A549 (cell line): ENCODE data around the gene EPHB1. TPM values are rescaled to one million over a fixed set of nuclear protein-coding genes. Genes with fewer than 3 reads are reported as not detected.

Source experiments
- ATAC-seq, 2 experiments: fragments of 200-7000 bp in 1 of 2; fragments of >200 bp in 1 of 2; cut with Nextera tagmentation in 1 of 2; cut with Tn5 transposase in 1 of 2; 3 replicates each; pipeline versions ENCODE4 v1.8.0 to v1.9.1; 2018 to 2020; ENCODE audit warnings: mild to moderate bottlenecking in 1 of 2, moderate library complexity in 1 of 2
- CTCF ChIA-PET: fragments of 300-600 bp; sonication (Branson Sonifier 250); formaldehyde crosslinking; extraction: SDS; loops from one replicate; lab custom pipeline; 2021; ENCODE audit warnings: antibody characterized with exemption, inconsistent platforms; lab: Yijun Ruan, JAX
- POLR2A ChIA-PET: fragments of 350-600 bp; formaldehyde crosslinking; extraction: SDS; loops from one replicate; lab custom pipeline; 2021; ENCODE audit warnings: antibody characterized with exemption, inconsistent platforms; lab: Yijun Ruan, JAX
- DNase-seq, 2 experiments: peaks; one replicate each; pipeline versions ENCODE4 v3.0.0 to v3.0.0-alpha.2; 2011 to 2016; ENCODE audit warnings: low read depth in 1 of 2, low spot score in 1 of 2
- FAIRE-seq: peaks from 2 replicates; lab custom pipeline; 2011; peaks lifted over from hg19 to GRCh38; lab: Jason Lieb, UNC
- H3K27ac ChIP-seq, 2 experiments: fragments of >200 bp; sonication (Bioruptor Twin); formaldehyde crosslinking; 3 replicates each; pipeline ENCODE4 v1.5.1; 2016 to 2017
- H3K4me1 ChIP-seq: fragments of >200 bp; sonication (Bioruptor Twin); formaldehyde crosslinking; 3 replicates; pipeline ENCODE4 v1.6.1; 2016
- H3K4me2 ChIP-seq: fragments of >200 bp; sonication (Bioruptor Twin); formaldehyde crosslinking; 3 replicates; pipeline ENCODE4 v1.6.1; 2016
- H3K4me3 ChIP-seq: fragments of >200 bp; sonication (Bioruptor Twin); formaldehyde crosslinking; 3 replicates; pipeline ENCODE4 v1.5.1; 2016
- H3K9me3 ChIP-seq: fragments of >200 bp; sonication (Bioruptor Twin); formaldehyde crosslinking; 3 replicates; pipeline ENCODE4 v1.6.1; 2016
- ATOH8 ChIP-seq: fragments of 250-450 bp; sonication (Bioruptor Pico); IDR thresholded peaks from 2 replicates; pipeline ENCODE4 v1.5.0; 2020; ENCODE audit warnings: low read depth, mild to moderate bottlenecking, moderate library complexity
- BHLHE40 ChIP-seq: IDR thresholded peaks from 2 replicates; pipeline ENCODE4 v1.6.1; 2012; ENCODE audit warnings: low read depth, low read length, inconsistent platforms
- CBX2 ChIP-seq: fragments of 200-600 bp; sonication (generic); IDR thresholded peaks from 2 replicates; pipeline ENCODE4 v1.6.1; 2016; ENCODE audit warnings: low read depth, mild to moderate bottlenecking, borderline replicate concordance
- CEBPB ChIP-seq, 2 experiments: fragments of >200 bp in 1 of 2; sonication (Bioruptor Twin) in 1 of 2; formaldehyde crosslinking in 1 of 2; IDR thresholded peaks; 2 replicates each; pipeline ENCODE4 v1.6.1; 2012 to 2016
- CHD2 ChIP-seq: fragments of 150-350 bp; IDR thresholded peaks from 2 replicates; pipeline ENCODE4 v1.6.1; 2014; ENCODE audit warnings: low read length; ENCODE audit not compliant: partially characterized antibody
- CHD4 ChIP-seq: fragments of 200-600 bp; sonication (generic); IDR thresholded peaks from 2 replicates; pipeline ENCODE4 v1.6.1; 2016; ENCODE audit warnings: antibody characterized with exemption, mild to moderate bottlenecking, borderline replicate concordance
- CTCF ChIP-seq: fragments of >200 bp; sonication (Bioruptor Twin); formaldehyde crosslinking; IDR thresholded peaks from 3 replicates; pipeline ENCODE4 v1.5.1; 2016
- EHF ChIP-seq: fragments of 250-450 bp; sonication (Bioruptor Pico); IDR thresholded peaks from 2 replicates; pipeline ENCODE4 v1.5.0; 2020; ENCODE audit warnings: mild to moderate bottlenecking
- EHMT2 ChIP-seq: fragments of 200-600 bp; sonication (generic); IDR thresholded peaks from 2 replicates; pipeline ENCODE4 v1.6.1; 2016; ENCODE audit warnings: antibody characterized with exemption, low read depth, mild to moderate bottlenecking, moderate library complexity
- FOXS1 ChIP-seq: fragments of 250-450 bp; sonication (Bioruptor Pico); IDR thresholded peaks from 2 replicates; pipeline ENCODE4 v1.5.0; 2020; ENCODE audit warnings: mild to moderate bottlenecking, moderate library complexity
- HOXB13 ChIP-seq: fragments of 250-450 bp; sonication (Bioruptor Pico); IDR thresholded peaks from 2 replicates; pipeline ENCODE4 v1.5.0; 2020; ENCODE audit warnings: low read depth, mild to moderate bottlenecking, moderate library complexity
- KDM5A ChIP-seq: fragments of 200-600 bp; sonication (generic); IDR thresholded peaks from 2 replicates; pipeline ENCODE4 v1.6.1; 2016; ENCODE audit warnings: antibody characterized with exemption, mild to moderate bottlenecking
- MAFK ChIP-seq: fragments of 450-650 bp; IDR thresholded peaks from 2 replicates; pipeline ENCODE4 v1.6.1; 2014; ENCODE audit not compliant: partially characterized antibody
- MAZ ChIP-seq: fragments of 150-350 bp; IDR thresholded peaks from 2 replicates; pipeline ENCODE4 v1.6.1; 2014; ENCODE audit warnings: antibody characterized with exemption, low read depth, low read length, borderline replicate concordance
- NR3C1 ChIP-seq: fragments of >200 bp; sonication (Bioruptor Twin); formaldehyde crosslinking; IDR thresholded peaks from 3 replicates; pipeline ENCODE4 v1.6.1; 2017
- PHF8 ChIP-seq: fragments of 200-600 bp; sonication (generic); IDR thresholded peaks from 2 replicates; pipeline ENCODE4 v1.6.1; 2016; ENCODE audit warnings: low read depth, mild to moderate bottlenecking, antibody characterized with exemption, moderate library complexity, borderline replicate concordance
- POLR2A ChIP-seq: IDR thresholded peaks from 2 replicates; pipeline ENCODE4 v1.6.1; 2012; ENCODE audit warnings: mild to moderate bottlenecking, low read length
- POLR2AphosphoS2 ChIP-seq: conservative IDR thresholded peaks from 2 replicates; pipeline ENCODE4 v1.6.1; 2012; ENCODE audit warnings: low read length, improper control_type of control experiment, inconsistent platforms
- RAD21 ChIP-seq, 2 experiments: fragments of >200 bp in 1 of 2; sonication (Bioruptor Twin) in 1 of 2; formaldehyde crosslinking in 1 of 2; IDR thresholded peaks in 1 of 2; conservative IDR thresholded peaks in 1 of 2; 2 replicates in 1 of 2; 3 replicates in 1 of 2; pipeline ENCODE4 v1.6.1; 2012 to 2018; ENCODE audit warnings: inconsistent platforms in 1 of 2
- RARB ChIP-seq: fragments of 250-450 bp; sonication (Bioruptor Pico); IDR thresholded peaks from 2 replicates; pipeline ENCODE4 v1.8.0; 2021; ENCODE audit warnings: mild to moderate bottlenecking, moderate library complexity
- RCOR1 ChIP-seq: fragments of 150-350 bp; IDR thresholded peaks from 2 replicates; pipeline ENCODE4 v1.6.1; 2014; ENCODE audit warnings: antibody characterized with exemption, low read length, low read depth
- RNF2 ChIP-seq: fragments of 200-600 bp; sonication (generic); IDR thresholded peaks from 2 replicates; pipeline ENCODE4 v1.6.1; 2016; ENCODE audit warnings: low read depth, mild to moderate bottlenecking, antibody characterized with exemption, moderate library complexity, borderline replicate concordance
- SREBF2 ChIP-seq: fragments of 450-650 bp; IDR thresholded peaks from 2 replicates; pipeline ENCODE4 v1.6.1; 2014; ENCODE audit warnings: mild to moderate bottlenecking, moderate library complexity
- TP53 ChIP-seq: fragments of 250-450 bp; sonication (Bioruptor Pico); IDR thresholded peaks from 2 replicates; pipeline ENCODE4 v1.5.0; 2021; ENCODE audit warnings: mild to moderate bottlenecking, moderate library complexity
- USF2 ChIP-seq: fragments of 450-650 bp; IDR thresholded peaks from 2 replicates; pipeline ENCODE4 v1.6.1; 2014; ENCODE audit warnings: antibody characterized with exemption
- ZC3H11A ChIP-seq: fragments of 450-650 bp; IDR thresholded peaks from 2 replicates; pipeline ENCODE4 v1.6.1; 2014; ENCODE audit warnings: antibody characterized with exemption, mild to moderate bottlenecking
- ZFP36 ChIP-seq: fragments of 450-650 bp; IDR thresholded peaks from 2 replicates; pipeline ENCODE4 v1.6.1; 2014; ENCODE audit warnings: borderline replicate concordance; ENCODE audit not compliant: partially characterized antibody
- WGBS: methylation state at CpG from one replicate; pipeline ENCODE4 v1.1.6; 2017; ENCODE audit errors: missing lambda C conversion rate; 5-methylcytosine and 5-hydroxymethylcytosine counted together
- polyA plus RNA-seq, 4 experiments: library from polyadenylated mRNA; depleted of rRNA in 3 of 4; stranded (reverse); fragments of >200 nt; fragmentation: RNase III in 1 of 4; extraction: RNeasy Plus Mini Kit Qiagen cat#74134 plus additional on column Dnase treatment in 1 of 4; gene quantifications; 2 replicates in 3 of 4; 3 replicates in 1 of 4; pipeline ENCODE4 v1.2.3, GENCODE V29; 2011 to 2017
- TF ChIP-seq, protein P1 (sequence below): IDR thresholded peaks from 2 replicates; pipeline ENCODE4 v1.6.1; 2012

Gene EPHB1
- polyA plus RNA-seq, 2 of the 4 experiments (the other 2 are of a cell fraction) = 0.18 to 0.21 TPM

DNA sequence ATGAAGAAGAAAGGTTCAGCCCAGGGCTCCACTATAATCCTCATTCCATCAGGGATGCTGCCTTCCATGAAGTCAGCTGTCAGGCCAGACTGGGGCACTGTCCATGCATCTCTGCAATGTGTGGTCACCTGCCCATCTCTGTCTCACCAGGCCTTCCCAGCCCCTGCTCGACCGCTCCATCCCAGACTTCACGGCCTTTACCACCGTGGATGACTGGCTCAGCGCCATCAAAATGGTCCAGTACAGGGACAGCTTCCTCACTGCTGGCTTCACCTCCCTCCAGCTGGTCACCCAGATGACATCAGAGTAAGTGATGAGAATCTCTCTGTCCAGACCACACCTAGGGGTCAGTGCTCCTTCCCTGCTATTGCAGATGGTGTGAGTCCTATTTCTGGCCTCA lies 454.1 kb downstream of the EPHB1 start:
- FAIRE-seq (no peak), ATAC-seq (no peak), DNase-seq (no peak)
- no peak overlapping the region for H3K27ac ChIP-seq
- no peaks in the 10 kb centered on the region for H3K9me3 ChIP-seq
- no peak for TF ChIP-seq RAD21 (conservative IDR thresholded peaks at IDR 0.05 in 1 of 2, IDR thresholded peaks at IDR 0.05 in 1 of 2)
- TF ChIP-seq BHLHE40 = no peak
- no peak for TF ChIP-seq ATOH8 (CRISPR knock-in tag)
- ChIA-PET CTCF (interaction anchor here (0.9 kb wide), 1 partner anchor 24 kb away, joined by 3 read pairs; no protein-coding TSS in a partner anchor), POLR2A (no interaction called here)
- WGBS = 0% methylated on average over 3 of the region's 5 CpGs
- no peak overlapping the region for H3K4me3 ChIP-seq
- no peak overlapping the region for H3K4me2 ChIP-seq
- H3K4me1 ChIP-seq = no peaks in the 10 kb centered on the region

- no peaks in the 10 kb centered on the region for H3K9me3 ChIP-seq
- 27% methylated on average over 3 of the region's 3 CpGs for WGBS
- TF ChIP-seq ATOH8 (CRISPR knock-in tag) = no peak
- no peak for TF ChIP-seq KDM5A
- no peak for TF ChIP-seq TP53
- TF ChIP-seq, protein P1, sequence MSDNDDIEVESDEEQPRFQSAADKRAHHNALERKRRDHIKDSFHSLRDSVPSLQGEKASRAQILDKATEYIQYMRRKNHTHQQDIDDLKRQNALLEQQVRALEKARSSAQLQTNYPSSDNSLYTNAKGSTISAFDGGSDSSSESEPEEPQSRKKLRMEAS = no peak
- no peak for TF ChIP-seq SREBF2
- no peak for TF ChIP-seq USF2
- TF ChIP-seq CBX2 = no peak
- no peak for TF ChIP-seq EHF
- TF ChIP-seq RNF2 = no peak
- TF ChIP-seq MAFK = no peak
- TF ChIP-seq, all 56 proteins: peak for 0
- ChIA-PET POLR2A (no interaction called here), CTCF (no interaction called here)
- no peak for ATAC-seq
- no peak overlapping the region for H3K4me2 ChIP-seq
- no peak overlapping the region for H3K4me3 ChIP-seq
- no peak for FAIRE-seq
- no peaks in the 10 kb centered on the region for H3K4me1 ChIP-seq
- H3K27ac ChIP-seq = no peak overlapping the region
- no peak for DNase-seq
Observed at GRCh38 chr3:135258916-135259315, 463.9 kb downstream of the EPHB1 start.

DNA sequence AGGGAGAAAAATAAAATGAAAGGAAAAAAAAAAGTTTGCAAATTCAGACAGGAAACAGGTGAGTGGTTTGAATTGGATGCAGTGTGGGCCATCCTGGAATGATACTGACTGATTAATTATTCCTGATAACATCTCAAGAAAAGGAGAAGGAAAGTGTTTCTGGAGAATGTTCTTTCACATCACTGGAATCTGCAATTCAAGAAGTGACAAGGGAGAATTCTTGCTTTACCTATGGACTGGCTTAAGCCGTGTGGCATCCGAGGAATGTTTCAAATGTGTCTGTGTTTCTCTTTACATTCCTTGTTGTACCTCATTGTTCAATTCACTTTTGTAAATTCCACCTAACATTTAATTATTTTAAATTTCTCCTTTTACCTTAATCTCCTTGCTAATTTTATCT lies 465.0 kb downstream of the EPHB1 start:
- no peak overlapping the region for H3K4me3 ChIP-seq

GRCh38 chr3:135261214-135261775 lies 466.2 kb downstream of the EPHB1 start:
- Histone ChIP-seq H3K4me1 (no peaks in the 10 kb centered on the region), H3K9me3 (no peaks in the 10 kb centered on the region), H3K4me3 (no peak overlapping the region), H3K4me2 (no peak overlapping the region), H3K27ac (no peak overlapping the region)
- ATAC-seq (no peak), FAIRE-seq (no peak), DNase-seq (no peak)
- no peak for TF ChIP-seq CHD4
- no peak for TF ChIP-seq FOXS1 (CRISPR knock-in tag)
- TF ChIP-seq RCOR1 = no peak
- no peak for TF ChIP-seq EHMT2
- no peak for TF ChIP-seq CHD2
- TF ChIP-seq NR3C1 = no peak
- TF ChIP-seq HOXB13 (CRISPR knock-in tag) = no peak
- no peak for TF ChIP-seq PHF8
- no peak for TF ChIP-seq POLR2A
- no peak for TF ChIP-seq MAZ
- TF ChIP-seq CEBPB (IDR thresholded peaks at IDR 0.05) = no peak
- TF ChIP-seq RARB = no peak
- no peak for TF ChIP-seq POLR2AphosphoS2
- no peak for TF ChIP-seq CTCF
- CTCF ChIA-PET = no interaction called here
- 0% methylated on average over 3 of the region's 6 CpGs for WGBS
- POLR2A ChIA-PET = no interaction called here

More for the DNA sequence above, 465.0 kb downstream of the EPHB1 start:
- Histone ChIP-seq H3K4me1 (no peaks in the 10 kb centered on the region), H3K27ac (no peak overlapping the region), H3K9me3 (no peaks in the 10 kb centered on the region), H3K4me2 (no peak overlapping the region)
- WGBS = 0% methylated on average over 2 of the region's 2 CpGs
- ChIA-PET POLR2A (no interaction called here), CTCF (no interaction called here)
- no peak for TF ChIP-seq EHF
- TF ChIP-seq CEBPB (IDR thresholded peaks at IDR 0.05) = no peak
- no peak for TF ChIP-seq ZC3H11A
- no peak for TF ChIP-seq ZFP36
- FAIRE-seq = no peak
- DNase-seq = no peak
- ATAC-seq = no peak
